WTC11 (cell line): ENCODE data around the gene DESI2. TPM values are rescaled to one million over a fixed set of nuclear protein-coding genes. Genes with fewer than 3 reads are reported as not detected.

Source experiments
- total RNA-seq: library from RNA; stranded (reverse); gene quantifications from 3 replicates; pipeline ENCODE4 v1.2.3, GENCODE V29; 2021

Gene DESI2
- total RNA-seq, 1 experiment from 2014 or later: 108 TPM

Other genes with a start within 250 kb of the DESI2 start
- gene ADSS2, start 201.2 kb upstream of the DESI2 start, total RNA-seq: 72.4 to 82.8 TPM (median 73.4 TPM) in 3 replicates
- gene CATSPERE, start 191.9 kb upstream of the DESI2 start, total RNA-seq: 0.30 to 0.66 TPM (median 0.46 TPM) in 3 replicates
- 33.1 to 37.6 TPM (median 36.4 TPM) in 3 replicates for gene COX20, start 182.5 kb downstream of the DESI2 start, total RNA-seq
- 477 to 536 TPM (median 477 TPM) in 3 replicates for gene HNRNPU, start 211.4 kb downstream of the DESI2 start, total RNA-seq